WTC11 (cell line): ENCODE results near the gene CRK. TPM values are rescaled to one million over a fixed set of nuclear protein-coding genes. Genes with fewer than 3 reads are reported as not detected.
A peak's percentile ranks its signal among the peaks of the same experiment; 100 is the strongest.

ENCODE experiments used
- ETV6 ChIP-seq: sonication (generic); formaldehyde crosslinking; IDR thresholded peaks from 2 replicates; pipeline ENCODE4 v1.8.1; 2022; ENCODE audit warnings: mild to moderate bottlenecking, missing genetic modification reagents
- FOXJ3 ChIP-seq: sonication (generic); formaldehyde crosslinking; IDR thresholded peaks from 2 replicates; pipeline ENCODE4 v1.9.0; 2021; ENCODE audit warnings: missing genetic modification reagents, mild to moderate bottlenecking, borderline replicate concordance
- GABPB1 ChIP-seq: sonication (generic); formaldehyde crosslinking; IDR thresholded peaks from 2 replicates; pipeline ENCODE4 v1.8.1; 2023; ENCODE audit warnings: mild to moderate bottlenecking, missing genetic modification reagents
- JUN ChIP-seq: sonication (generic); formaldehyde crosslinking; IDR thresholded peaks from 2 replicates; pipeline ENCODE4 v1.8.0; 2023; ENCODE audit warnings: mild to moderate bottlenecking, missing genetic modification reagents
- KAT7 ChIP-seq: sonication (generic); formaldehyde crosslinking; IDR thresholded peaks from 2 replicates; pipeline ENCODE4 v1.8.1; 2023; ENCODE audit warnings: missing genetic modification reagents, mild to moderate bottlenecking, borderline replicate concordance
- NR3C1 ChIP-seq: sonication (generic); formaldehyde crosslinking; conservative IDR thresholded peaks from 2 replicates; pipeline ENCODE4 v1.8.1; 2023; ENCODE audit warnings: low read depth, mild to moderate bottlenecking, missing genetic modification reagents
- SMAD3 ChIP-seq: sonication (generic); formaldehyde crosslinking; IDR thresholded peaks from 2 replicates; pipeline ENCODE4 v1.8.0; 2022; ENCODE audit warnings: missing genetic modification reagents, mild to moderate bottlenecking, borderline replicate concordance
- TEAD4 ChIP-seq: sonication (generic); formaldehyde crosslinking; IDR thresholded peaks from 2 replicates; pipeline ENCODE4 v1.8.0; 2022; ENCODE audit warnings: mild to moderate bottlenecking, missing genetic modification reagents
- ZNF232 ChIP-seq: sonication (generic); formaldehyde crosslinking; IDR thresholded peaks from 2 replicates; pipeline ENCODE4 v1.8.0; 2022; ENCODE audit warnings: mild to moderate bottlenecking, missing genetic modification reagents
- total RNA-seq: library from RNA; stranded (reverse); gene quantifications from 3 replicates; pipeline ENCODE4 v1.2.3, GENCODE V29; 2021
- TF ChIP-seq, protein P1 (sequence below): sonication (generic); formaldehyde crosslinking; IDR thresholded peaks from 2 replicates; pipeline ENCODE4 v1.8.1; 2023; ENCODE audit warnings: mild to moderate bottlenecking, missing genetic modification reagents
- TF ChIP-seq, protein P2 (sequence below): sonication (generic); formaldehyde crosslinking; IDR thresholded peaks from 2 replicates; pipeline ENCODE4 v1.8.1; 2022; ENCODE audit warnings: low read depth, mild to moderate bottlenecking, moderate library complexity, missing genetic modification reagents, borderline replicate concordance
- TF ChIP-seq, protein P3 (sequence below): sonication (generic); formaldehyde crosslinking; IDR thresholded peaks from 2 replicates; pipeline ENCODE4 v1.8.0; 2022; ENCODE audit warnings: mild to moderate bottlenecking, missing genetic modification reagents
- TF ChIP-seq, protein P4 (sequence below): sonication (generic); formaldehyde crosslinking; IDR thresholded peaks from 2 replicates; pipeline ENCODE4 v1.8.0; 2023; ENCODE audit warnings: missing genetic modification reagents
- TF ChIP-seq, protein P5 (sequence below): sonication (generic); formaldehyde crosslinking; IDR thresholded peaks from 2 replicates; pipeline ENCODE4 v1.8.1; 2022; ENCODE audit warnings: mild to moderate bottlenecking, missing genetic modification reagents, moderate library complexity, borderline replicate concordance
- TF ChIP-seq, protein P6 (sequence below): fragments of 250-450 bp; sonication (Bioruptor Pico); IDR thresholded peaks from 2 replicates; pipeline ENCODE4 v1.8.0; 2021; ENCODE audit warnings: mild to moderate bottlenecking
- TF ChIP-seq, protein P7 (sequence below): sonication (generic); formaldehyde crosslinking; IDR thresholded peaks from 2 replicates; pipeline ENCODE4 v1.8.1; 2023; ENCODE audit warnings: mild to moderate bottlenecking, missing genetic modification reagents, moderate library complexity
- TF ChIP-seq, protein P8 (sequence below): sonication (generic); formaldehyde crosslinking; IDR thresholded peaks from 2 replicates; pipeline ENCODE4 v1.8.1; 2023; ENCODE audit warnings: mild to moderate bottlenecking, moderate library complexity, missing genetic modification reagents

CRK gene
- total RNA-seq, 1 experiment from 2014 or later = 45.2 TPM

DNA sequence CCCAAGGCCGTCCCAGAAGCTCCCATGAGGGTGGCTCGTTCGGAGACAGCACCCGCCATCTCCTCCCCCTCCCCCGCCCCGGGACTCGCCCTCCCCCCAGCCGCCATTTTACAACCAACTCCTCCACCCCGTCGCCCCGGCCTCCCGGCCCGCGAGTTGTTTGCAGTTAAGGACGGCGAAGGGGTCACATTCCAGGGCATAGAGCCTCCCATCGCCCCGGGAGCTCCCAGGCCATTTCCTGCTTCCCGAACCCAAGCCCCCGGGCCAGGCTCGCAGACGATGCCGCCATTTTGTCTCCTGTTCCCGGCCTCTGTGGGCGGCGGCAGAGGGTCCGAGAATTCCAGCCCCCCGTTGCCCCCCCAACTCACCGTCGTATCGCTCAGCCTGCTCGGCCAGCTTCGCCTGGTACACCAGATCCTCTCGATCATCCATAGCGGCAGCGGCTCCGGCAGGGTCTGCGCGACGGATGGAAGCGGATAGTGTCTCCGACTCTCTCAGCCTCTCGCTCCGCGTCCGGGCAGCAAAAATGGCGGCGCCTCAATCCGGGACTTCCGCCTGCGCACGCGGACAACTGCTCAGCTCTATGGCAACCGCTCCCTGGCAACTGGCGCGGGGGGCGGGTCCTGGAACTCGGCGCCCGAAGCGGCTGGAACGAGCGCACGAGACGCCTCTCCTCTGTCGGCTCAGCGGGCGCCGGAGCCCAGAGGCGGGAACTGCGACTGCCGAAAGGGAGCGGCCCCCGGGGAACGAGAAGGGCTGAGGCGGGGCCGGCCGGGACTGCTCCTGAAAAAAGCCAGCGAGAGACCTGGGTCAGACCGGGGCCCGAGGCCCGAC is 56.1 kb downstream of the CRK start, which contains the start of gene YWHAE (continued):
- TF ChIP-seq, protein P1, sequence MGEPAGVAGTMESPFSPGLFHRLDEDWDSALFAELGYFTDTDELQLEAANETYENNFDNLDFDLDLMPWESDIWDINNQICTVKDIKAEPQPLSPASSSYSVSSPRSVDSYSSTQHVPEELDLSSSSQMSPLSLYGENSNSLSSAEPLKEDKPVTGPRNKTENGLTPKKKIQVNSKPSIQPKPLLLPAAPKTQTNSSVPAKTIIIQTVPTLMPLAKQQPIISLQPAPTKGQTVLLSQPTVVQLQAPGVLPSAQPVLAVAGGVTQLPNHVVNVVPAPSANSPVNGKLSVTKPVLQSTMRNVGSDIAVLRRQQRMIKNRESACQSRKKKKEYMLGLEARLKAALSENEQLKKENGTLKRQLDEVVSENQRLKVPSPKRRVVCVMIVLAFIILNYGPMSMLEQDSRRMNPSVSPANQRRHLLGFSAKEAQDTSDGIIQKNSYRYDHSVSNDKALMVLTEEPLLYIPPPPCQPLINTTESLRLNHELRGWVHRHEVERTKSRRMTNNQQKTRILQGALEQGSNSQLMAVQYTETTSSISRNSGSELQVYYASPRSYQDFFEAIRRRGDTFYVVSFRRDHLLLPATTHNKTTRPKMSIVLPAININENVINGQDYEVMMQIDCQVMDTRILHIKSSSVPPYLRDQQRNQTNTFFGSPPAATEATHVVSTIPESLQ (CRISPR knock-in tag) = no peak
- TF ChIP-seq, protein P2, sequence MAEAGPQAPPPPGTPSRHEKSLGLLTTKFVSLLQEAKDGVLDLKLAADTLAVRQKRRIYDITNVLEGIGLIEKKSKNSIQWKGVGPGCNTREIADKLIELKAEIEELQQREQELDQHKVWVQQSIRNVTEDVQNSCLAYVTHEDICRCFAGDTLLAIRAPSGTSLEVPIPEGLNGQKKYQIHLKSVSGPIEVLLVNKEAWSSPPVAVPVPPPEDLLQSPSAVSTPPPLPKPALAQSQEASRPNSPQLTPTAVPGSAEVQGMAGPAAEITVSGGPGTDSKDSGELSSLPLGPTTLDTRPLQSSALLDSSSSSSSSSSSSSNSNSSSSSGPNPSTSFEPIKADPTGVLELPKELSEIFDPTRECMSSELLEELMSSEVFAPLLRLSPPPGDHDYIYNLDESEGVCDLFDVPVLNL (CRISPR knock-in tag) = peak; percentile 82; the same call in 1 of the 2 replicates
- TF ChIP-seq, protein P3, sequence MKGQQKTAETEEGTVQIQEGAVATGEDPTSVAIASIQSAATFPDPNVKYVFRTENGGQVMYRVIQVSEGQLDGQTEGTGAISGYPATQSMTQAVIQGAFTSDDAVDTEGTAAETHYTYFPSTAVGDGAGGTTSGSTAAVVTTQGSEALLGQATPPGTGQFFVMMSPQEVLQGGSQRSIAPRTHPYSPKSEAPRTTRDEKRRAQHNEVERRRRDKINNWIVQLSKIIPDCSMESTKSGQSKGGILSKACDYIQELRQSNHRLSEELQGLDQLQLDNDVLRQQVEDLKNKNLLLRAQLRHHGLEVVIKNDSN (CRISPR knock-in tag) = peak; percentile 40; the same call in 1 of the 2 replicates
- TF ChIP-seq TEAD4 (CRISPR knock-in tag) (peak; percentile 26; the same call in 1 of the 2 replicates), FOXJ3 (no peak), ZNF232 (CRISPR knock-in tag) (no peak), KAT7 (CRISPR knock-in tag) (0 out of 2 replicates have a peak, but pooled peaks have one; percentile 61), JUN (CRISPR knock-in tag) (peak; percentile 48; the same call in 1 of the 2 replicates), NR3C1 (CRISPR knock-in tag) (no peak), GABPB1 (peak; percentile 52), ETV6 (CRISPR knock-in tag) (peak; percentile 17; the same call in 1 of the 2 replicates), SMAD3 (no peak)
- TF ChIP-seq, protein P4, sequence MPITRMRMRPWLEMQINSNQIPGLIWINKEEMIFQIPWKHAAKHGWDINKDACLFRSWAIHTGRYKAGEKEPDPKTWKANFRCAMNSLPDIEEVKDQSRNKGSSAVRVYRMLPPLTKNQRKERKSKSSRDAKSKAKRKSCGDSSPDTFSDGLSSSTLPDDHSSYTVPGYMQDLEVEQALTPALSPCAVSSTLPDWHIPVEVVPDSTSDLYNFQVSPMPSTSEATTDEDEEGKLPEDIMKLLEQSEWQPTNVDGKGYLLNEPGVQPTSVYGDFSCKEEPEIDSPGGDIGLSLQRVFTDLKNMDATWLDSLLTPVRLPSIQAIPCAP (CRISPR knock-in tag) = no peak
- TF ChIP-seq, protein P5, sequence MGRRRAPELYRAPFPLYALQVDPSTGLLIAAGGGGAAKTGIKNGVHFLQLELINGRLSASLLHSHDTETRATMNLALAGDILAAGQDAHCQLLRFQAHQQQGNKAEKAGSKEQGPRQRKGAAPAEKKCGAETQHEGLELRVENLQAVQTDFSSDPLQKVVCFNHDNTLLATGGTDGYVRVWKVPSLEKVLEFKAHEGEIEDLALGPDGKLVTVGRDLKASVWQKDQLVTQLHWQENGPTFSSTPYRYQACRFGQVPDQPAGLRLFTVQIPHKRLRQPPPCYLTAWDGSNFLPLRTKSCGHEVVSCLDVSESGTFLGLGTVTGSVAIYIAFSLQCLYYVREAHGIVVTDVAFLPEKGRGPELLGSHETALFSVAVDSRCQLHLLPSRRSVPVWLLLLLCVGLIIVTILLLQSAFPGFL (CRISPR knock-in tag) = no peak
- TF ChIP-seq, protein P6, sequence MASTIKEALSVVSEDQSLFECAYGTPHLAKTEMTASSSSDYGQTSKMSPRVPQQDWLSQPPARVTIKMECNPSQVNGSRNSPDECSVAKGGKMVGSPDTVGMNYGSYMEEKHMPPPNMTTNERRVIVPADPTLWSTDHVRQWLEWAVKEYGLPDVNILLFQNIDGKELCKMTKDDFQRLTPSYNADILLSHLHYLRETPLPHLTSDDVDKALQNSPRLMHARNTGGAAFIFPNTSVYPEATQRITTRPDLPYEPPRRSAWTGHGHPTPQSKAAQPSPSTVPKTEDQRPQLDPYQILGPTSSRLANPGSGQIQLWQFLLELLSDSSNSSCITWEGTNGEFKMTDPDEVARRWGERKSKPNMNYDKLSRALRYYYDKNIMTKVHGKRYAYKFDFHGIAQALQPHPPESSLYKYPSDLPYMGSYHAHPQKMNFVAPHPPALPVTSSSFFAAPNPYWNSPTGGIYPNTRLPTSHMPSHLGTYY (CRISPR knock-in tag) = no peak
- TF ChIP-seq, protein P7, sequence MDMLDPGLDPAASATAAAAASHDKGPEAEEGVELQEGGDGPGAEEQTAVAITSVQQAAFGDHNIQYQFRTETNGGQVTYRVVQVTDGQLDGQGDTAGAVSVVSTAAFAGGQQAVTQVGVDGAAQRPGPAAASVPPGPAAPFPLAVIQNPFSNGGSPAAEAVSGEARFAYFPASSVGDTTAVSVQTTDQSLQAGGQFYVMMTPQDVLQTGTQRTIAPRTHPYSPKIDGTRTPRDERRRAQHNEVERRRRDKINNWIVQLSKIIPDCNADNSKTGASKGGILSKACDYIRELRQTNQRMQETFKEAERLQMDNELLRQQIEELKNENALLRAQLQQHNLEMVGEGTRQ = peak; percentile 39; the same call in 1 of the 2 replicates
- TF ChIP-seq, protein P8, sequence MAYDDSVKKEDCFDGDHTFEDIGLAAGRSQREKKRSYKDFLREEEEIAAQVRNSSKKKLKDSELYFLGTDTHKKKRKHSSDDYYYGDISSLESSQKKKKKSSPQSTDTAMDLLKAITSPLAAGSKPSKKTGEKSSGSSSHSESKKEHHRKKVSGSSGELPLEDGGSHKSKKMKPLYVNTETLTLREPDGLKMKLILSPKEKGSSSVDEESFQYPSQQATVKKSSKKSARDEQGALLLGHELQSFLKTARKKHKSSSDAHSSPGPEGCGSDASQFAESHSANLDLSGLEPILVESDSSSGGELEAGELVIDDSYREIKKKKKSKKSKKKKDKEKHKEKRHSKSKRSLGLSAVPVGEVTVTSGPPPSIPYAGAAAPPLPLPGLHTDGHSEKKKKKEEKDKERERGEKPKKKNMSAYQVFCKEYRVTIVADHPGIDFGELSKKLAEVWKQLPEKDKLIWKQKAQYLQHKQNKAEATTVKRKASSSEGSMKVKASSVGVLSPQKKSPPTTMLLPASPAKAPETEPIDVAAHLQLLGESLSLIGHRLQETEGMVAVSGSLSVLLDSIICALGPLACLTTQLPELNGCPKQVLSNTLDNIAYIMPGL (CRISPR knock-in tag) = peak; percentile 86
